Activated CD8-positive, alpha-beta memory T cell treated with anti-CD3 and anti-CD28 coated beads, Interleukin-2, amount 50 U/mL, for 1 hour (primary cell): ENCODE data around the gene PITPNC1.
"Not testable (repeated sequence)": the region's sequence is repeated elsewhere in the genome, so short reads cannot be mapped to it uniquely, and the experiment has no call there.

Experiments
- DNase-seq: peaks from one replicate; pipeline ENCODE4 v3.0.0-alpha.2; 2020; ENCODE audit errors: extremely low read depth

The PITPNC1 gene

DNA sequence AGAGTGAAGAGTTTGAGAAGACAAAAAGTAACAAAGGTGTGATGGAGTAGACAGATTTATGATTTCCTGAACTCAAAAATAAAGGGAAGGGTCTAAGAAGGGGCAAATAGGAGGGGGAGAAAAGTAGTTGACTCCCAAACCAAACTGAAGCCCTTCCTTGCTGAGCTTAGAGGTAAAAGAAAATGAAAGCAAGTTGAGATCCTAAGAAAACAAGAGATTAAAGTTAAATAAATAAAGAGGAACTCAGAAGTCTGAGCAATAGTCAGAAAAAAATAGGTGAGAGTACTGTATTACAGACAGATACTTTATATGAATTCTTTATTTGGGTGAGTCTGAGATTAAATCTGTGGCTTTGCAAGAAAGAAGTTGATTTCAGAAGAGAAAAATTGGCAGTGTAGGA lies 7.4 kb upstream of the PITPNC1 start:
- DNase-seq: no peak

DNA sequence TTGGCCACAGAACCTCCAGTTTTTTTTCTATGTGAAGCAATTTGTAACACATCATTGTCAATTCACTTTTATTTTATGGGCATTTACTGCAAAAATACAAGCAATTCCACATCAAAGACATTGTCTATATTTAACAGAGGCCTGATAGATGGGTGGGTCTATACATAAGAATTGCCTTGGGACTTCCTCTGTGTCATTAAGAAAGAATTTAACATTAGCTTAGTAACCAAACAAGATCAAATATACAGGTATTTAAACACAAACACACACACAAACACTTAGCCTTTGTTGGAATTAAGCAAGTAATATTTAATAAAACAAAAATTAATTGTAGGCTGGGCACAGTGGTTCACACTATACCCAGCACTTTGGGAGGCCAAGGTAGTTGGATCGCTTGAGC lies 4.3 kb upstream of the PITPNC1 start:
- no peak for DNase-seq

DNA sequence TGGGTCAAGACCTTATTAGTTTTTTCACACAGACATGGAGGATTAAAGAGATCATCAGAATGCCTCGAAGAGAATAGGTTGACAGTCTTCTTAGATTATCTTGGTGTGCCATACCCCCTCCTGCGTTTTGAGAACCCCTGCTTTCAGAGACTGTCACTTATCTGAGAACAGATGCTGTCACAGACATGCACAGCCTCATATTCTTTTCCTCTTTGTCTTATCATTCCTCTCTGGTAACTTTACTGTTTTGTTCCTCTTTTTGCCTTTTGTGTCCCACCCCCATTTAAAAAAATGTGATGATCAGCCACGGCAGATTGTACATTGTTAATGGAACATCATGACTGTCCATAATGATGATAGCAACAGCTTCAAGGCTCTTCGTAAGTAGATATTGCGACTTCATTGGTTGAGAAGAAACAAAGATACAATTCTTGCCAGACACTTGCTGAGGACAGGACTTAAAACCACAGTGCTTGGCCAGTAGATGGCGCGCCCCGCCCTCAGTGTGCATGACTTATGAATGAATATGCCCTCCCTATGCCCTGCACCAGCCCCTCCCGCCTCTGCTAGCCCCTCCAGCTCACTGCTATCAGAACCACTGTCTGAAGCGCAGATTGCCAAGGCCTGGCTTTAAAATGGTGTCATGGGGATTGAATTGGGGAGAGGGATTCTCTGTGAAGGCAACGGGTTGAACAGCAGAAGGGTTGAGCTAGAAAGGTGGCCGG lies 2.6 kb upstream of the PITPNC1 start:
- DNase-seq: peak; percentile 79

DNA sequence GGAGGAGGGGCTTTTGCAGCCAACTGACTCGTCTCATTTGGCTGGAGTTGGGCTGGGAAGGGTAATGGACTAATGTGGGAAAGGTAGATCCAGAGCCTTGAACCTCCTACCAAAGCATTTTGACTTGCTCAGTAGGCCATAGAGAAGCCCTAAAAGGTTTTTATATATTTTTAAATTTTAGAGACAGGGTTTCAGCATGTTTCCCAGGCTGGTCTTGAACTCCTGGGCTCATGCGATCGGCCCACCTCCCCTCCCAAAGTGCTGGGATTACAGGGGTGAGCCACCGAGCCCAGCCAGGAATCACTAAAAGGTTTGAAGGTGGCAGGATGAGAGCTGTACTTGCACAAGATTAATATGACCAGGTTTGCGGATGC lies 2.0 kb upstream of the PITPNC1 start:
- no peak for DNase-seq

DNA sequence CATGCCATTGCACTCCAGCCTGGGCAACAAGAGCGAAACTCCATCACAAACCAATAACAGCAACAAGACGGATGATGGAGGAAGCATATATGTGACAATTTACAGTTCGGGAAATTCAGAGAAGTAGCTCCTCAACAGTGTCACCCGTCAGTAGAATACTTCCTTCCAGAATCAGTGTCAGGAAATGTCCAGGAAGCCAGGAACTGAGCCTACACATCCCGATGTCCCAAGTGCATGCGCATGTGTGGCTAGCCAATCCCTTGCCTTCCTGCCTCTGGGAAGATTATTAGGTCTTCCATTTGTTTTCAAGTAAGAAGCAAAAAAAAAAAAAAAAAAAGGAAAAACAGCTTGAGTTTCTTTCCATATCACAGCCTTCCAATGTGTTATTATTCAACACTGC lies 1.4 kb upstream of the PITPNC1 start:
- no peak for DNase-seq

DNA sequence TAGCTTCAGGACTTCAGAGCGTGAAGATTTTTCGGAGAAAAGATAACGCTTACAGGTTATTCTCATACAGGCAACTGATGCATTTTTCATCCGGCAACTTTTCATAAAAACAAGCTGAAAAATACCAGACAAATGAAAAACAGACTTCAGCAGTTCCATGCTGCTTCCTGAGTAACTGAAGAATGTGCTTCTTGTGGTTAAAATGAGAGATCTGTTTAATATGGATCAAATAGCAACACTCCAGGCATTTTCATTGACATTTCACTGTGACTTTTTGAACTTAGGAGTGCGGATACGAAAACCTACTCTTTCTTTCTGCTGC lies 705 bp upstream of the PITPNC1 start:
- no peak for DNase-seq

DNA sequence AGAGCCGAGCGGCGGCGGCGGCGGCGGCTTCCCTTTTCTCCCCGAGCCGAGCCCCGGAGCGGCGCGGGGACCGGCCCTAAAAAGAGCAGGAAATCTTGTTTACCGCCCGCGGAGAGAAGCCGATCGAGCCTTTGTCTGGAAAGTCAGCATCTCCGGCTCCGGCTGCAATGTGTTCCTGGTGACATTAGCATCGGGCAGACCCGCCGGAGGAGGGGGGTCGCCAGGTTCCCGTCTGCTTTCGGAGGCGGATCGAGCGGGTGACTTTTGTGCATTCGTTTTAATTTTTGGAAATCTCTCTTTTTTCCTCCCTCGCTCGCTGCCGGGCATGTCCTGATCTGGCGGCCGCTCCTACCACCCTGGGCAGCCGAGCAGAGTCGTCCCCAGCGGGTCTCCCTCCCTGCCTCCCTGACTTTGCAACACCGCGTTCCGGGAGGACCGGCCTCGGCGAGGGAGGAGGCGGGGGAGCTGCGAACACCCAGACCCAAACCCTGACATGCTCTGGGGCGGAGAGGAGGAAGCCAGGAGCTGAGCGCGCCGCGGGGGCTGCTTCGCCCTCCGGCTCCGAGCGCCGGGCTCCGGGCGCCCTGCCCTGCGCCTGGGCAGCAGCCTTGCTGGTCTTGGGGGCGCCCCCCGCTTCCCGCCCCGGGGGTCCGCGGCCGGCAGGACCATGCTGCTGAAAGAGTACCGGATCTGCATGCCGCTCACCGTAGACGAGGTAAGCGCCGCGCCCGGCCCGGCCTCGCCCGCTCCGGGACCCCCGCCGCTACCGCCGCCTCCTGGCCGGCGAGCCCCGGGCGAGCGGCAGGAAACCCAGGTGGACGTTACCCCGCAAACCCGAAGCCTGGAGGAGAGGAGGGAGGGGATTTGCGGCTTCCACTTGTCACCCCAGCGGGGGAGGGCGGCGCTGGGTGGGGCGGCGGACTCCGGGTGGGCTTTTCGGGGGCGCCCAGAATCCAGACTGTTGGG lies 690 bp downstream of the PITPNC1 start:
- DNase-seq: no peak

DNA sequence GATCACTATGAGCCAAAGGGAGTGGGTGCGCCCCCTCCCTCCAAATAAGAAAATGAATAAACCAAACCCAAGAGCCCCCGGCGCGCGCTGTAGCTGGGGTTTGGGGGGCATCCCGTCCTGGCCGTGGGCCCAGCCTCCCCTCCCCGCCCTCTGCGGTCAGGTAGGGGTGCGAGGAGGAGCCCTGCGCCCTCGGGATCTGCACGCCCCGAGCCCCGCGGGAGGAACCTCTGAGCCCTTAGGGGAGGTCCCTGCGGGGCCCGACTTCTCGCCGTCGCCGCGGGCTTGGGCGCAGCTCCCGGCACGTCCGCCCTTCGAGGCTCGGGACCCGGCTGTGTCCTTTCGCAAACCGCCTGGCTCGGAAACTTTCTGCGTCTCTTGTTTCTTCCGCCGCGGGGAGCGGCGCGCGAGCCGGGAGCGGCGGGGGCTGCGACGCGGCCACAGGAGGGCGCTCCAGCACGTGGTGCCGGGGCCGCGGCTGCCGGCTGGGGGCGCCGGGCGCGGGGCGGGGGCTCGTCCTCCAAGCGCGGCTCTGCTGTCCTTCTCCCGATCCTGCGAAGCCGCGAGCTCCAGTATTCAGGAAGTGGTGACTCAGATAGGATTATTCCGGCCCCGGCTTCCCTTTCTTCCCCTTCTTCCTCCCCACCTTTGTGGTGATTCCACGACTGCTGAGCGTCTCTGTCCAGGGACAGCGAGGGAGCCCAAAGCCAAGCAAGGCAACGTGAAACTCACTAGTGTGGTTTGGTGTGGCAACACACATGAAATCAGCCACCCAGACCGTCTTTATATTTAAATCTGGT lies 1.6 kb downstream of the PITPNC1 start:
- no peak for DNase-seq

DNA sequence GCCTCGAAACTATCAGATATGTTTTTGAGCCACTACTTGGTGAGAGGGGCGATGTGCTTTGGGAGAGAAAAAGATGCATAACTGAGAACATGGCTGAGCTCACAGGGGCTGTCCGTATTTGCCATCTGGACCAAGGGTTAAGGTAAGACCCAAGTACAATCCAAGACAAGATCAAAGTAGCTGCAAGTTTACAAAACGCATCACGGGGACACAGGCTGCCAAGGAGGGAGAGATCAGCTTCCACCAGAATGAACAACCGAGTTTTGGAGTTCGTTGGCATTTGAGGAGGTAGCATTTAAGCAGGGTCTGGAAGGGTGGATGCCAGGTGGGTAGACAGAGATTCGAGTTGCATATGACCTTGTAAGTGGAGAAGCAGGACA lies 2.2 kb downstream of the PITPNC1 start:
- DNase-seq: no peak

DNA sequence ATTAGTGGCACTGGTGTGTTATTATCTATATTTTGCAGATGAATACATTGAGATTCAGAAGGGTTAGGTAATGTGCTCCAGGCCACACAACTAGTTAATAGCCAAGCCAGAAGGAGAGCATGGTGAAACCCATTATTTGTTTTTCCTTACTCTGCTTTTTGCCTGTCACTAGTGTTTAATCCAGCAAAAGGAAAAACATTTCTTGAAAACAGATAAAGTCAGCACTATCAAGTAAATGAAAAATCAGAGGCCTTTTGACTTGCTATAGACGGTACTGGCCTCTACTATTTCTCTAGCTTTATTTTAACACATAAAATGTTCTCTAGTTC lies 4.8 kb downstream of the PITPNC1 start:
- no peak for DNase-seq

DNA sequence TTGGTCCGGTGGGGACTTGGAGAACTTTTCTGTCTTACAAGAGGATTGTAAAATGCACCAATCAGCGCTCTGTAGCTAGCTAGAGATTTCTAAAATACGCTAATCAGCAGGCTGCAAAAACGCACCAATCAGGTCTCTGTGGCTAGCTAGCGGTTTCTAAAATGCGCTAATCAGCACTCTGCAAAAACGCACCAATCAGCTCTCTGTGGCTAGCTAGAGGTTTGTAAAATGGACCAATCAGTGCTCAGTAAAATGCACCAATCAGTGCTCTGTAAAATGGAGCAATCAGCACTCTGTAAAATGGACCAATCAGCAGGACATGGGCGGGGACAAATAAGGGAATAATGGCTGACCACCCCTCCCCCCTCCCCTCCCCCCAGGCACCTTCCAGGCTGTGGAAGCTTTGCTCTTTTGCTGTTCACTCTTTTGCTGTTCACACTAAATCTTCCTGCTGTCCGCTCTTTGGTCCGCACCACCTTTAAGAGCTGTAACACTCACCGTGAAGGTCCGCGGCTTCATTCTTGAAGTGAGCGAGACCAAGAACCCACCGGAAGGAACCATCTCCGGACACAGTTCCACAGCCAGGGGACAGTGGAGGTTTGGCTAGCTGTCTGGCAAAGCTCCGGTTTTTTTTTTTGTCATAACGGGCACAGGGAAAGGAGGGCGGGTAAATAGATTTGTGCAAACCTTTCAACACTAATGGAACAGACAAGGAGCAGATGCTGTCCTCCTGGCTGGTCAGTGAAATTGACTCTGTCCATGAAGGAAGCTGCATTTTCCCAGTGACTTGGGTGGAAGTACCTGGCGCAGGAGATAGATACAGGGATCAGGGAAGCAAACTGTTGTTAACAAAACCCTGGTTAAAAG lies 8.3 kb downstream of the PITPNC1 start:
- no peak for DNase-seq

DNA sequence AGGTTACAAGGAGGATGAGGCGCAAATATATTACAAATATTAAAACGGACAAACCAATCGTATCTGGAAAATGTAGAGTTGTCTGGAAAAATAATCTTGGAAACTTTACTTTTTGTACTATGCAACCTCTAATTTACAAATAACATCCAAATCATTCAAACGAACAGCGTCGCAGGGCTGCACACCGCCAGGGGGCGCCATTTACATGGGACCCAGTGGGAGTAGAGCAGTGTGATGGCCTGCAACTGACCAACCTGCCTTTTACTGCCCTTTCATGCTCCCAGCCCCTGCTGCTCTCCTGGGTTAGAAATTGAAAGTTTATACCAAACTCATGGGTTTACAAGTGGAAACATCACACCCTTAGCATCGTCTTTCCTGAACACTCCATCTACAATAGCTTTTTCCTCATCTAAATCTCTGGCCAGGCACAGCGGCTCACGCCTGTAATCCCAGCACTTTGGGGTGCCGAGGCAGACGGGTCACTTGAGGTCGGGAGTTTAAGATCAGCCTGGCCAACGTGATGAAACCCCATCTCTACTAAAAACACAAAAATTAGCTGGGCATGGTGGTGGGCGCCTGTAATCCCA lies 10.0 kb downstream of the PITPNC1 start:
- no peak for DNase-seq

DNA sequence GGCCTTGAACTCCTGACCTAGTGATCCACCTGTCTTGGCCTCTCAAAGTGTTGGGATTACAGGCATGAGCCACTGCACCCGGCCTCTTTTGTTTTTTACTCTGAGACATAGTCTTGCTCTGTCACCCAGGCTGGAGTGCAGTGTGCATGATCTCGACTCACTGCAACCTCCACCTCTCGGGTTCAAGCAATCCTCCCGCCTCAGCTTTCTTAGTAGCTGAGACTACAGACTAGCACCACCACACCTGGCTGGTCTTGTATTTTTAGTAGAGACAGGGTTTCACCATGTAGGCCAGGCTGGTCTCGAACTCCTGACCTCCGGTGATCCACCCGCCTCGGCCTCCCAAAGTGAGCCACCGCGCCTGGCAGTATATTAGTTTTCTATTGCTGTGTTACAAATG lies 11.5 kb downstream of the PITPNC1 start:
- DNase-seq: not testable (repeated sequence)

DNA sequence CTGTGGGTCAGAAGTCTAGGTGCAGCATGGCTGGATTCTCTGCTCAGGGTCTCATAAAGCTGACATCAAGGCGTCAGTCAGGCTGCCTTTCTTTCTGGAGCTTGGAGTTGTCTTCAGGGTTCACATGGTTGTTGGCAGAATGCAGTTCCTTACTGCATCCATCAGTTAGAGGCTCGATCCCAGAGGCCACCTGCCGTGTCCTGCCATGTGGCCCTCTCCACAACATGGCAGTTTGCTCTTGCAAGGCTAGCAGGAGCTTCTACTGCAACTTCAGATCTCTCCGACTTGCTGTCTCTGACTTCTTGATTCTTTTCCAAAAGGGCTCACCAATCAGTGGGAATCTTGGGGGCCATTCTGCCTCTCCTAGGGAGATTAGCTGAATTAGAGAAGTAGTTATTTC lies 11.9 kb downstream of the PITPNC1 start:
- no peak for DNase-seq

DNA sequence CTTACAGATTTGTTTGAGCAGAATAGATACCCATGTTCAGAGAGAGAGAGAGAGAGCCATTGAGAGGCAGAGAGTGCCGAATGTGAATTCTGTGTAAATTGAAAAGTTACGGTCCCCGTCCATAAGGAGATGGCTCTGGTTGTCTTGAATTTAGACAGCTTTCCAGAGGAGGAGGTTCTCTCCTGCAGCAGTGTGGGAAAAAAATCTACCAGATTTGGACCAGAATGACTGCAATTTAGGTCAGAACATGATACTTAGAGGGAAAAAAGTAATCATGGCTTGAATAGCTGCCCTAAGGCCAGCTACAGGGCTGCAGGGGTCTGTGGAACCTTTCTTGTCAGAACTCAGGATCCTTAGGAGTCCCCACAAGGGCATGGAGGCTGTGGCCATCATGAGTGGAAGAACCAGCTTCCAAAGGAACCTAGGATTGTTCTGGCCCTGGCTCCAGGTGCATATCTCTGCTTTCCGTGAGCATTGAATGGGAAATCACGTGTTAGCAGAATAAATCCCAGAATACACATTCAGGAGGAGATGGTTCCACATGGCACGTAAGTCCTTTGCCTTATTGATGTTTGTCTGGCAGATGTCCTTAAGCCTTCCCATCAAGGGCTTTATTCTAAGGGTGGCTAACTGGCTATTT lies 13.0 kb downstream of the PITPNC1 start:
- no peak for DNase-seq

DNA sequence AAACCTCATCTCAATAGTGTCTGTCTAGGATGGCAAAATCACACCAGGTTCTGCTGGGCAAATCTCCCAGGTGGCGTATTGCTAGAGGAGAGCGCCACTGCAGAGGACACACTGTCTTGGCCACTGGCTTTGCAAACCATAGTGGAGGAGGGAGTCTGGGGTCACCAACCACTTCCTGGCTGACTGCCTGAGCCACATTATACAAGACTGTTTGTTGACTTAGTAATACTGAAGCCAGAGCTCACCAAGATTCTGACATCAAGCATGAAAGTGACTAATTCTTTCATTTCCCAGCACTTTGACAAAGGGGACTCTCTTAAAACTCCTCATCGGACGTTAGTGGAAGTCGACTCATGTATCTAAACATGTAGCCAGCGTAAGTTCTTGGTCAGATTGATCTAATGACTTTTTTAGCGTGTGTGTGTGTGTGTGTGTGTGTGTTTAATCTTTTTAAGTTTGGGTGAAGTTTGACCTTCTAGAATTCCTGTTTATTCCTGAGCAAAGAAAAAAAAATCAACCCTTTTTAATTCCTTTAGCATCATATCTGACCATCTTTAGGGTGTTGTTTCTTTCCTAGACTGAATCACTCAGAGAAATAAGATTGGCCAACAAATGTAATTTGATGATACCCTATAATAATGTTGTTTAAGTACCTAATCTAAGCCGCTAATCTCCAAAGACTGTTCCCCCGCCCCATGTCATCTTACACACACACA lies 13.7 kb downstream of the PITPNC1 start:
- DNase-seq: no peak

DNA sequence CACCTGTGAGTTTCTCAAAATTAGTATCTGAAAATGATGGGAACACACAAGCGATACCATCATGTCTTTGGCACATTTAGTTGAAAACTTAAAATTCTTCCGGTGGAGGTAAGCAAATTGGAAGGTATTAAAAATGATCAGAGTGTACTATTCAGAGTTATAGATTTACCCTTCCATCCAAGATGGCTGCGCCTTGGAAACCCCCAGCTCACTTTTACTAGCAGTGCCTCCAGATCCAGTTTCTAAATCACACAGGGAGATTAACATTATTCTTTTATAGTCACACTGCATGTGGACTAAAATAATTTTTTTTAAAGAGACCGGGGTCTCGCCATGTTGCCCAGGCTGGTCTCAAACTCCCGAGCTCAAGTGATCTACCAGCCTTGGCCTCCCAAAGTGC lies 15.0 kb downstream of the PITPNC1 start:
- no peak for DNase-seq

DNA sequence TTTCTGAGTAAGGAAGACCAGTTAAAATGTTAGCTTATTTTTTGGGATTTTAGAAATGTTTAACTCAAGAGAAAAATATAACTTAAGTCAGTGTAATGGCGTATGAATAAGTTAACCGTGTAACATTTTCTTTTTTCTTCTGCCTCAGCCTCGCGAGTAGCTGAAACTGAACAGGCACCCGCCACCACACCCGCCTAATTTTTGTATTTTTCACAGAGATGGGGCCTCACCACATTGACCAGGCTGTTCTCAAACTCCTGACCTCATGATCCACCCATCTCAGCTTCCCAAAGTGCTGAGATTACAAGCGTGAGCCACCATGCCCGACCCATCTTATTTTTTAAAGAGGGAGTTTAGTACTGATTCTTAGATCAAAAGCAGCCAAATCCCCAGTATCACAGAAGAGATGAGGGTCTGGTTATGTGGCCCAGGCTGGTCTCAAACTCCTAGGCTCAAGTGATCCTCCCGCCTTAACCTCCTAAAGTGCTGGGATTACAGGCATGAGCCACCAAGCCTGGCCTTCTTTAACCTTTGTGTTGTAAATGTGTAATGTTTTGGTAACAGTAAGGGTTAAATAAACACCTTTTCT lies 16.8 kb downstream of the PITPNC1 start:
- DNase-seq: no peak

DNA sequence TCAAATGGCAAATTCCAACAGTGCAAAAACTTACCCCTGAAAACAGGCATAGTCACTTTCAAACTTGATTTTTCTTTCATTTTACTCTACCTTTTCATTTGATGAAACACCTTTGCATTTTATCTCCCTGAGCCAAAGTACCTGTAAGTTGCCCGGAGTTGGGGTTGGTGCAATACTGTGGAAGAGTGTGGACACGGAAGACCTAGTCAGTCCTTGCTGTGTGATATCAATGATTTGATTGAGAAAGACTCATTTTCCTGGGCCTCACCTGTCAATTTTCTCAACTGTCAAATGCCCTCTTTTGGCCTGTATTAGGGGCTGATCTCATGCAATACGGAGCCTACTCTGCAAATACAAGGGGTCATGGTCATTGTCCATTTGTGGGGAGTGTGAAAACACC lies 22.6 kb downstream of the PITPNC1 start:
- no peak for DNase-seq

DNA sequence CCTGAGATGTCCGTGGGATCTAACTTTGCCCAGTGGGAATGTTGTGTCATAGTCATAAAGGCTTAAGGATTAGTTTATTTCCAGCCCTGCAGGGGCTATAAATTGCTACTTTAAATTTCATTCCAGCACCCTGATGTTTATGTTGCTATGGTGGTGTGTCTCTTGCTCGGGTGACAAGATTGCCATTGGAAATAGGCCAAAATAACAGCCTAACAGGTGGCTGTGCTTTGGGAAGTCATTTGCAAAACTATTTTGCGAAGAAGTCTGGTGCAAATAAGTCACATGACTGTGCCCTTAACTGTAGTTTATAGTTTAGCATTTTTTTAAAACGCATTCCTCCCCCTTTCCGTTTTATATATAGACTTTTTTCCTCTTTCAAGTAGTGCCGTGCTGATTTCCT lies 23.1 kb downstream of the PITPNC1 start:
- DNase-seq: no peak
